Loucy (cell line): ENCODE results near the gene BAIAP2L1.

Experiments used
- H2AFZ ChIP-seq: fragments of 200-600 bp; sonication (generic); 2 replicates; pipeline ENCODE4 v1.6.0; 2016; ENCODE audit warnings: antibody characterized with exemption, mild to moderate bottlenecking, low read length, moderate library complexity
- H3F3A ChIP-seq: fragments of 200-600 bp; 2 replicates; pipeline ENCODE4 v1.6.0; 2016; ENCODE audit warnings: antibody characterized with exemption, low read depth, mild to moderate bottlenecking
- H3K27me3 ChIP-seq: fragments of 200-600 bp; sonication (generic); 2 replicates; pipeline ENCODE4 v1.6.1; 2014; ENCODE audit warnings: low read length, mild to moderate bottlenecking; ENCODE audit not compliant: insufficient read depth, poor library complexity, severe bottlenecking
- H3K36me3 ChIP-seq: fragments of 200-600 bp; sonication (generic); 2 replicates; pipeline ENCODE4 v1.6.1; 2016; ENCODE audit warnings: low read length; ENCODE audit not compliant: insufficient read depth
- H3K4me1 ChIP-seq: fragments of 200-600 bp; sonication (generic); 2 replicates; pipeline ENCODE4 v1.5.1; 2014; ENCODE audit warnings: low read length, mild to moderate bottlenecking; ENCODE audit not compliant: insufficient read depth, poor library complexity, severe bottlenecking
- H3K4me2 ChIP-seq: fragments of 200-600 bp; sonication (generic); 2 replicates; pipeline ENCODE4 v1.6.0; 2014; ENCODE audit warnings: antibody characterized with exemption, low read length, low read depth, mild to moderate bottlenecking; ENCODE audit not compliant: poor library complexity, severe bottlenecking
- H3K4me3 ChIP-seq: fragments of 200-600 bp; sonication (generic); 2 replicates; pipeline ENCODE4 v1.5.1; 2014; ENCODE audit warnings: low read length, mild to moderate bottlenecking, mixed read lengths; ENCODE audit not compliant: poor library complexity, severe bottlenecking
- H3K79me2 ChIP-seq: fragments of 200-600 bp; sonication (generic); 2 replicates; pipeline ENCODE4 v1.6.1; 2014; ENCODE audit warnings: low read length; ENCODE audit not compliant: insufficient read depth
- H3K9ac ChIP-seq: fragments of 200-600 bp; sonication (generic); 2 replicates; pipeline ENCODE4 v1.6.0; 2014; ENCODE audit warnings: mild to moderate bottlenecking, low read depth, low read length, moderate library complexity; ENCODE audit not compliant: poor library complexity, severe bottlenecking
- H3K9me2 ChIP-seq: fragments of 200-600 bp; sonication (generic); replicated peaks from 2 replicates; pipeline ENCODE4 v1.6.1; 2016; ENCODE audit warnings: low read depth, low read length, mixed read lengths
- H3K9me3 ChIP-seq: fragments of 200-600 bp; sonication (generic); 2 replicates; pipeline ENCODE4 v1.6.1; 2014; ENCODE audit warnings: mild to moderate bottlenecking, antibody characterized with exemption, low read length, low read depth; ENCODE audit not compliant: insufficient read depth
- H4K20me1 ChIP-seq: fragments of 200-600 bp; sonication (generic); 2 replicates; pipeline ENCODE4 v1.6.0; 2014; ENCODE audit warnings: antibody characterized with exemption, low read length, mild to moderate bottlenecking; ENCODE audit not compliant: insufficient read depth, poor library complexity, severe bottlenecking
- CTCF ChIP-seq: fragments of 200-600 bp; sonication (generic); conservative IDR thresholded peaks from 2 replicates; pipeline ENCODE4 v1.5.1; 2014; ENCODE audit warnings: mild to moderate bottlenecking, antibody characterized with exemption, low read length
- EZH2phosphoT487 ChIP-seq: fragments of 200-600 bp; IDR thresholded peaks from 2 replicates; pipeline ENCODE4 v1.6.1; 2018; ENCODE audit warnings: antibody characterized with exemption, mild to moderate bottlenecking, moderate library complexity, borderline replicate concordance

BAIAP2L1 gene

GRCh38 chr7:98314469-98314868, 86.4 kb downstream of the BAIAP2L1 start:
- no peaks in the 10 kb centered on the region for H3K79me2 ChIP-seq
- TF ChIP-seq EZH2phosphoT487 (no peak), CTCF (no peak)
- H2AFZ ChIP-seq = no peak overlapping the region
- no peaks in the 10 kb centered on the region for H3K36me3 ChIP-seq
- no peaks in the 10 kb centered on the region for H3K27me3 ChIP-seq
- H4K20me1 ChIP-seq = no peaks in the 10 kb centered on the region
- no peaks in the 10 kb centered on the region for H3K4me1 ChIP-seq
- no peak overlapping the region for H3K9ac ChIP-seq
- H3K9me2 ChIP-seq = no peaks in the 10 kb centered on the region
- H3K9me3 ChIP-seq = no peaks in the 10 kb centered on the region
- no peaks in the 10 kb centered on the region for H3F3A ChIP-seq
- no peak overlapping the region for H3K4me2 ChIP-seq
- H3K4me3 ChIP-seq = no peak overlapping the region

- TF ChIP-seq CTCF = no peak
- H3K27me3 ChIP-seq = no peaks in the 10 kb centered on the region
- H3K9ac ChIP-seq = no peak overlapping the region
- no peaks in the 10 kb centered on the region for H4K20me1 ChIP-seq
- H2AFZ ChIP-seq = no peak overlapping the region
- H3K4me2 ChIP-seq = no peak overlapping the region
- no peaks in the 10 kb centered on the region for H3K9me3 ChIP-seq
- H3K79me2 ChIP-seq = no peaks in the 10 kb centered on the region
- H3K4me3 ChIP-seq = no peak overlapping the region
- H3K36me3 ChIP-seq = no peaks in the 10 kb centered on the region
- H3K9me2 ChIP-seq = no peaks in the 10 kb centered on the region
- H3K4me1 ChIP-seq = no peaks in the 10 kb centered on the region
- H3F3A ChIP-seq = no peaks in the 10 kb centered on the region
These were observed 88.7 kb downstream of the BAIAP2L1 start for GRCh38 chr7:98312201-98312600.

- no peaks in the 10 kb centered on the region for H3F3A ChIP-seq
- TF ChIP-seq EZH2phosphoT487 = no peak
- no peak for TF ChIP-seq CTCF
- H3K79me2 ChIP-seq = no peaks in the 10 kb centered on the region
- H2AFZ ChIP-seq = no peak overlapping the region
- H3K9me2 ChIP-seq = no peaks in the 10 kb centered on the region
- H3K36me3 ChIP-seq = no peaks in the 10 kb centered on the region
- no peaks in the 10 kb centered on the region for H3K27me3 ChIP-seq
- no peaks in the 10 kb centered on the region for H3K9me3 ChIP-seq
- H3K4me1 ChIP-seq = no peaks in the 10 kb centered on the region
- no peak overlapping the region for H3K4me3 ChIP-seq
- H4K20me1 ChIP-seq = no peaks in the 10 kb centered on the region
- no peak overlapping the region for H3K4me2 ChIP-seq
- no peak overlapping the region for H3K9ac ChIP-seq
These were observed 91.3 kb downstream of the BAIAP2L1 start for GRCh38 chr7:98309566-98309965.
